WTC11 (cell line): ENCODE data around the gene C5orf15.

Experiments
- ELF4 ChIP-seq: sonication (generic); formaldehyde crosslinking; IDR thresholded peaks from 2 replicates; pipeline ENCODE4 v1.8.1; 2022; ENCODE audit warnings: low read depth, mild to moderate bottlenecking, moderate library complexity, missing genetic modification reagents
- NR1H2 ChIP-seq: sonication (generic); formaldehyde crosslinking; IDR thresholded peaks from 2 replicates; pipeline ENCODE4 v1.9.0; 2021; ENCODE audit warnings: mild to moderate bottlenecking, moderate library complexity, missing genetic modification reagents
- PRRX2 ChIP-seq: fragments of 250-450 bp; sonication (Bioruptor Pico); IDR thresholded peaks from 2 replicates; pipeline ENCODE4 v1.8.0; 2021; ENCODE audit warnings: mild to moderate bottlenecking
- SMAD4 ChIP-seq: sonication (generic); formaldehyde crosslinking; IDR thresholded peaks from 2 replicates; pipeline ENCODE4 v1.8.0; 2022; ENCODE audit warnings: mild to moderate bottlenecking, missing genetic modification reagents
- TEAD4 ChIP-seq: sonication (generic); formaldehyde crosslinking; IDR thresholded peaks from 2 replicates; pipeline ENCODE4 v1.8.0; 2022; ENCODE audit warnings: mild to moderate bottlenecking, missing genetic modification reagents
- ZNF671 ChIP-seq: fragments of 250-450 bp; sonication (Bioruptor Pico); IDR thresholded peaks from 2 replicates; pipeline ENCODE4 v1.8.0; 2021; ENCODE audit warnings: mild to moderate bottlenecking
- TF ChIP-seq, protein P1 (sequence below): sonication (generic); formaldehyde crosslinking; conservative IDR thresholded peaks from 2 replicates; pipeline ENCODE4 v1.8.1; 2023; ENCODE audit warnings: mild to moderate bottlenecking, low read depth, missing genetic modification reagents, moderate library complexity
- TF ChIP-seq, protein P2 (sequence below): fragments of 200-600 bp; IDR thresholded peaks from 2 replicates; pipeline ENCODE4 v1.8.0; 2022; ENCODE audit warnings: antibody characterized with exemption
- TF ChIP-seq, protein P3 (sequence below): fragments of 250-450 bp; sonication (Bioruptor Pico); IDR thresholded peaks from 2 replicates; pipeline ENCODE4 v1.9.0; 2021; ENCODE audit warnings: mild to moderate bottlenecking, borderline replicate concordance

DNA sequence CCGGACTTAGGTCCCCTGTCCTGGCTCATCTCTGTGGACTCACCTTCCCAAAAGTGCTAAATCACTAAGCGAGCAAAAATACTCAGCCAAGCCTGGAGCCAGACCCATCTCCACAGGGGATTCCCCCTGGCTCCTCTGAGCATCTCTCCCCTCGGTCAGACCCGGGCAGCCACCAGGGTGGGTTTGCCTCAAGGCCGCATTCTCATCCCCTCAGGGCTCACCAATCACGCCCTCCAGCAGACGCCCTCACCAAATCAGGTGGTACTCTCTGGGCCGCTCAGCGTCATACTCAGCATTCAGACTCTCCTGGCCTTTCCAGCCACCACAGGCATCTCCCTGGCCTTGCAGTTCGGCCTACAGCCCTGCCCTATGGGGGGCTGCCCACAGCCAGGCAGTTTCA is 49.7 kb downstream of the C5orf15 start:
- TF ChIP-seq TEAD4 (CRISPR knock-in tag) = no peak
- TF ChIP-seq, protein P1, sequence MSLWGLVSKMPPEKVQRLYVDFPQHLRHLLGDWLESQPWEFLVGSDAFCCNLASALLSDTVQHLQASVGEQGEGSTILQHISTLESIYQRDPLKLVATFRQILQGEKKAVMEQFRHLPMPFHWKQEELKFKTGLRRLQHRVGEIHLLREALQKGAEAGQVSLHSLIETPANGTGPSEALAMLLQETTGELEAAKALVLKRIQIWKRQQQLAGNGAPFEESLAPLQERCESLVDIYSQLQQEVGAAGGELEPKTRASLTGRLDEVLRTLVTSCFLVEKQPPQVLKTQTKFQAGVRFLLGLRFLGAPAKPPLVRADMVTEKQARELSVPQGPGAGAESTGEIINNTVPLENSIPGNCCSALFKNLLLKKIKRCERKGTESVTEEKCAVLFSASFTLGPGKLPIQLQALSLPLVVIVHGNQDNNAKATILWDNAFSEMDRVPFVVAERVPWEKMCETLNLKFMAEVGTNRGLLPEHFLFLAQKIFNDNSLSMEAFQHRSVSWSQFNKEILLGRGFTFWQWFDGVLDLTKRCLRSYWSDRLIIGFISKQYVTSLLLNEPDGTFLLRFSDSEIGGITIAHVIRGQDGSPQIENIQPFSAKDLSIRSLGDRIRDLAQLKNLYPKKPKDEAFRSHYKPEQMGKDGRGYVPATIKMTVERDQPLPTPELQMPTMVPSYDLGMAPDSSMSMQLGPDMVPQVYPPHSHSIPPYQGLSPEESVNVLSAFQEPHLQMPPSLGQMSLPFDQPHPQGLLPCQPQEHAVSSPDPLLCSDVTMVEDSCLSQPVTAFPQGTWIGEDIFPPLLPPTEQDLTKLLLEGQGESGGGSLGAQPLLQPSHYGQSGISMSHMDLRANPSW (CRISPR knock-in tag) = no peak
- TF ChIP-seq, protein P2, sequence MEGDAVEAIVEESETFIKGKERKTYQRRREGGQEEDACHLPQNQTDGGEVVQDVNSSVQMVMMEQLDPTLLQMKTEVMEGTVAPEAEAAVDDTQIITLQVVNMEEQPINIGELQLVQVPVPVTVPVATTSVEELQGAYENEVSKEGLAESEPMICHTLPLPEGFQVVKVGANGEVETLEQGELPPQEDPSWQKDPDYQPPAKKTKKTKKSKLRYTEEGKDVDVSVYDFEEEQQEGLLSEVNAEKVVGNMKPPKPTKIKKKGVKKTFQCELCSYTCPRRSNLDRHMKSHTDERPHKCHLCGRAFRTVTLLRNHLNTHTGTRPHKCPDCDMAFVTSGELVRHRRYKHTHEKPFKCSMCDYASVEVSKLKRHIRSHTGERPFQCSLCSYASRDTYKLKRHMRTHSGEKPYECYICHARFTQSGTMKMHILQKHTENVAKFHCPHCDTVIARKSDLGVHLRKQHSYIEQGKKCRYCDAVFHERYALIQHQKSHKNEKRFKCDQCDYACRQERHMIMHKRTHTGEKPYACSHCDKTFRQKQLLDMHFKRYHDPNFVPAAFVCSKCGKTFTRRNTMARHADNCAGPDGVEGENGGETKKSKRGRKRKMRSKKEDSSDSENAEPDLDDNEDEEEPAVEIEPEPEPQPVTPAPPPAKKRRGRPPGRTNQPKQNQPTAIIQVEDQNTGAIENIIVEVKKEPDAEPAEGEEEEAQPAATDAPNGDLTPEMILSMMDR = no peak
- TF ChIP-seq ZNF671 (CRISPR knock-in tag) = no peak
- no peak for TF ChIP-seq SMAD4 (CRISPR knock-in tag)
- TF ChIP-seq ELF4 (CRISPR knock-in tag) = no peak
- TF ChIP-seq, protein P3, sequence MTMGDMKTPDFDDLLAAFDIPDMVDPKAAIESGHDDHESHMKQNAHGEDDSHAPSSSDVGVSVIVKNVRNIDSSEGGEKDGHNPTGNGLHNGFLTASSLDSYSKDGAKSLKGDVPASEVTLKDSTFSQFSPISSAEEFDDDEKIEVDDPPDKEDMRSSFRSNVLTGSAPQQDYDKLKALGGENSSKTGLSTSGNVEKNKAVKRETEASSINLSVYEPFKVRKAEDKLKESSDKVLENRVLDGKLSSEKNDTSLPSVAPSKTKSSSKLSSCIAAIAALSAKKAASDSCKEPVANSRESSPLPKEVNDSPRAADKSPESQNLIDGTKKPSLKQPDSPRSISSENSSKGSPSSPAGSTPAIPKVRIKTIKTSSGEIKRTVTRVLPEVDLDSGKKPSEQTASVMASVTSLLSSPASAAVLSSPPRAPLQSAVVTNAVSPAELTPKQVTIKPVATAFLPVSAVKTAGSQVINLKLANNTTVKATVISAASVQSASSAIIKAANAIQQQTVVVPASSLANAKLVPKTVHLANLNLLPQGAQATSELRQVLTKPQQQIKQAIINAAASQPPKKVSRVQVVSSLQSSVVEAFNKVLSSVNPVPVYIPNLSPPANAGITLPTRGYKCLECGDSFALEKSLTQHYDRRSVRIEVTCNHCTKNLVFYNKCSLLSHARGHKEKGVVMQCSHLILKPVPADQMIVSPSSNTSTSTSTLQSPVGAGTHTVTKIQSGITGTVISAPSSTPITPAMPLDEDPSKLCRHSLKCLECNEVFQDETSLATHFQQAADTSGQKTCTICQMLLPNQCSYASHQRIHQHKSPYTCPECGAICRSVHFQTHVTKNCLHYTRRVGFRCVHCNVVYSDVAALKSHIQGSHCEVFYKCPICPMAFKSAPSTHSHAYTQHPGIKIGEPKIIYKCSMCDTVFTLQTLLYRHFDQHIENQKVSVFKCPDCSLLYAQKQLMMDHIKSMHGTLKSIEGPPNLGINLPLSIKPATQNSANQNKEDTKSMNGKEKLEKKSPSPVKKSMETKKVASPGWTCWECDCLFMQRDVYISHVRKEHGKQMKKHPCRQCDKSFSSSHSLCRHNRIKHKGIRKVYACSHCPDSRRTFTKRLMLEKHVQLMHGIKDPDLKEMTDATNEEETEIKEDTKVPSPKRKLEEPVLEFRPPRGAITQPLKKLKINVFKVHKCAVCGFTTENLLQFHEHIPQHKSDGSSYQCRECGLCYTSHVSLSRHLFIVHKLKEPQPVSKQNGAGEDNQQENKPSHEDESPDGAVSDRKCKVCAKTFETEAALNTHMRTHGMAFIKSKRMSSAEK (CRISPR knock-in tag) = no peak
- no peak for TF ChIP-seq NR1H2 (CRISPR knock-in tag)
- no peak for TF ChIP-seq PRRX2 (CRISPR knock-in tag)
